ENCODE measurements around the gene MYH9.

GRCh38 chr22:36233796-36234195 lies 154.0 kb downstream of the MYH9 start:
- TF ChIP-seq CTCF (IDR thresholded peaks at IDR 0.05) (no peak), POLR2A (IDR thresholded peaks at IDR 0.05) (no peak)

Data from esophagus squamous epithelium (tissue), 4 donors.